H1 (cell line): ENCODE measurements around the gene CDKN2B. TPM values are rescaled to one million over a fixed set of nuclear protein-coding genes. Genes with fewer than 3 reads are reported as not detected.
A peak's percentile ranks its signal among the peaks of the same experiment; 100 is the strongest.

Source experiments
- CTCF ChIA-PET: fragments of 300-600 bp; sonication (Branson Sonifier 250); formaldehyde crosslinking; loops from one replicate; lab custom pipeline; 2021; ENCODE audit not compliant: partially characterized antibody; lab: Charles Lee
- POLR2A ChIA-PET: fragments of 300-600 bp; sonication (Branson Sonifier 250); formaldehyde crosslinking; loops from one replicate; lab custom pipeline; 2021; ENCODE audit warnings: inconsistent platforms; ENCODE audit not compliant: partially characterized antibody; lab: Charles Lee
- DNase-seq, 2 experiments: peaks; one replicate each; pipeline versions ENCODE4 v3.0.0 to v3.0.0-alpha.2; 2010 to 2022; ENCODE audit warnings: low spot score in 2 of 2, low read depth in 1 of 2, mixed read lengths in 1 of 2
- FAIRE-seq: peaks from 2 replicates; lab custom pipeline; 2011; peaks lifted over from hg19 to GRCh38; lab: Jason Lieb, UNC
- H2AFZ ChIP-seq: 2 replicates; pipeline ENCODE4 v1.8.1; 2012; ENCODE audit warnings: low read length, inconsistent platforms
- H2AK5ac ChIP-seq: 2 replicates; pipeline ENCODE4 v1.6.1; 2013; ENCODE audit warnings: low read depth, low read length
- H2BK120ac ChIP-seq: replicated peaks from 2 replicates; pipeline ENCODE3; 2013; ENCODE audit warnings: low read depth, low read length, inconsistent platforms
- H2BK12ac ChIP-seq: 2 replicates; pipeline ENCODE4 v1.6.1; 2013; ENCODE audit warnings: low read depth, low read length
- H2BK15ac ChIP-seq: 2 replicates; pipeline ENCODE4 v1.6.1; 2013; ENCODE audit warnings: low read length
- H2BK20ac ChIP-seq: 2 replicates; pipeline ENCODE4 v1.6.1; 2013; ENCODE audit warnings: low read length
- H2BK5ac ChIP-seq: 2 replicates; pipeline ENCODE4 v1.6.1; 2013; ENCODE audit warnings: low read depth, low read length
- H3K14ac ChIP-seq: 2 replicates; pipeline ENCODE4 v1.6.1; 2013; ENCODE audit warnings: inconsistent platforms; ENCODE audit not compliant: insufficient read length
- H3K18ac ChIP-seq: 2 replicates; pipeline ENCODE4 v1.6.1; 2013; ENCODE audit warnings: low read length; ENCODE audit errors: extremely low read depth
- H3K23ac ChIP-seq: 2 replicates; pipeline ENCODE4 v1.6.1; 2013; ENCODE audit warnings: inconsistent platforms; ENCODE audit not compliant: insufficient read length
- H3K23me2 ChIP-seq: 2 replicates; pipeline ENCODE4 v1.6.1; 2013; ENCODE audit warnings: low read depth, low read length
- H3K27ac ChIP-seq: 2 replicates; pipeline ENCODE4 v1.6.1; 2011; ENCODE audit warnings: low read depth, low read length, inconsistent platforms
- H3K27me3 ChIP-seq, 4 experiments: replicated peaks in 1 of 4; 1 replicate in 1 of 4; 2 replicates in 3 of 4; pipeline versions ENCODE4 v1.6.1 to v1.8.1; 2011 to 2013; ENCODE audit warnings: low read length in 3 of 4, mild to moderate bottlenecking in 3 of 4, inconsistent platforms in 2 of 4, mixed read lengths in 2 of 4, moderate library complexity in 1 of 4; ENCODE audit not compliant: control insufficient read depth in 3 of 4, insufficient read depth in 3 of 4; ENCODE audit errors: extremely low read depth in 1 of 4
- H3K36me3 ChIP-seq, 4 experiments: 2 replicates each; pipeline versions ENCODE4 v1.6.1 to v1.8.1; 2011 to 2013; ENCODE audit warnings: mild to moderate bottlenecking in 4 of 4, low read length in 3 of 4, moderate library complexity in 2 of 4, control low read depth in 1 of 4, inconsistent platforms in 1 of 4; ENCODE audit not compliant: insufficient read depth in 4 of 4, control insufficient read depth in 2 of 4
- H3K4ac ChIP-seq: replicated peaks from 2 replicates; pipeline ENCODE3; 2013; ENCODE audit warnings: low read length, low read depth, mixed read lengths, inconsistent platforms; ENCODE audit not compliant: insufficient read length
- H3K4me1 ChIP-seq, 4 experiments: replicated peaks in 1 of 4; 1 replicate in 1 of 4; 2 replicates in 3 of 4; pipeline versions ENCODE4 v1.6.1 to v1.8.1; 2011 to 2013; ENCODE audit warnings: low read length in 3 of 4, inconsistent platforms in 2 of 4, mixed read lengths in 1 of 4; ENCODE audit not compliant: insufficient read depth in 4 of 4, control insufficient read depth in 3 of 4
- H3K4me2 ChIP-seq, 2 experiments: 2 replicates each; pipeline versions ENCODE4 v1.6.1 to v1.8.1; 2011 to 2013; ENCODE audit warnings: low read depth in 2 of 2, low read length in 2 of 2, control low read depth in 1 of 2, inconsistent platforms in 1 of 2, mild to moderate bottlenecking in 1 of 2; ENCODE audit not compliant: insufficient read depth in 1 of 2
- H3K4me3 ChIP-seq, 4 experiments: fragments of 200-600, 300-600 bp in 1 of 4; sonication (generic), shearing (Covaris generic), sonication (Bioruptor Twin) in 1 of 4; 2 replicates each; pipeline versions ENCODE4 v1.5.1 to v1.8.1; 2011 to 2016; ENCODE audit warnings: low read length in 4 of 4, low read depth in 3 of 4, control low read depth in 2 of 4, inconsistent platforms in 2 of 4, mild to moderate bottlenecking in 2 of 4, mixed read lengths in 1 of 4, moderate library complexity in 1 of 4; ENCODE audit not compliant: insufficient read depth in 2 of 4; ENCODE audit errors: extremely low read depth in 1 of 4
- H3K56ac ChIP-seq: replicated peaks from 2 replicates; pipeline ENCODE3; 2013; ENCODE audit warnings: low read depth, mild to moderate bottlenecking, mixed read lengths, low read length, inconsistent platforms; ENCODE audit not compliant: insufficient read length
- H3K79me1 ChIP-seq: 2 replicates; pipeline ENCODE4 v1.6.1; 2013; ENCODE audit warnings: low read depth, low read length, control low read depth
- H3K79me2 ChIP-seq, 2 experiments: 2 replicates each; pipeline versions ENCODE4 v1.6.1 to v1.8.1; 2012 to 2013; ENCODE audit warnings: low read length in 2 of 2, mild to moderate bottlenecking in 2 of 2, inconsistent platforms in 1 of 2; ENCODE audit not compliant: insufficient read depth in 2 of 2, control insufficient read depth in 1 of 2
- H3K9ac ChIP-seq, 4 experiments: replicated peaks in 1 of 4; 1 replicate in 1 of 4; 2 replicates in 3 of 4; pipeline versions ENCODE4 v1.6.1 to v1.8.1; 2011 to 2013; ENCODE audit warnings: low read depth in 3 of 4, low read length in 3 of 4, control low read depth in 2 of 4, mild to moderate bottlenecking in 2 of 4, moderate library complexity in 2 of 4, inconsistent platforms in 1 of 4; ENCODE audit errors: extremely low read depth in 1 of 4
- H3K9me3 ChIP-seq, 2 experiments: 2 replicates each; pipeline versions ENCODE4 v1.6.1 to v1.8.1; 2012 to 2013; ENCODE audit warnings: mild to moderate bottlenecking in 2 of 2, moderate library complexity in 2 of 2, control low read depth in 1 of 2, inconsistent platforms in 1 of 2, low read depth in 1 of 2, low read length in 1 of 2, mixed read lengths in 1 of 2; ENCODE audit not compliant: insufficient read depth in 2 of 2
- H4K20me1 ChIP-seq, 2 experiments: replicated peaks in 1 of 2; 2 replicates each; pipeline versions ENCODE3 to v1.8.1; 2011 to 2013; ENCODE audit warnings: inconsistent platforms in 2 of 2, low read length in 2 of 2, mild to moderate bottlenecking in 1 of 2; ENCODE audit not compliant: insufficient read depth in 2 of 2, control insufficient read depth in 1 of 2
- H4K5ac ChIP-seq: 2 replicates; pipeline ENCODE4 v1.6.1; 2013; ENCODE audit warnings: low read length, low read depth, mixed read lengths, inconsistent platforms; ENCODE audit not compliant: insufficient read length
- H4K8ac ChIP-seq: 2 replicates; pipeline ENCODE4 v1.8.0; 2013; ENCODE audit warnings: mild to moderate bottlenecking, moderate library complexity, low read length, inconsistent platforms; ENCODE audit not compliant: insufficient read depth; ENCODE audit errors: extremely low read depth
- H4K91ac ChIP-seq: replicated peaks from 2 replicates; pipeline ENCODE3; 2013; ENCODE audit warnings: low read length, mixed read lengths, inconsistent platforms; ENCODE audit not compliant: insufficient read length
- BCL11A ChIP-seq, 2 experiments: IDR thresholded peaks; one replicate each; pipeline ENCODE4 v1.6.1; 2011; ENCODE audit warnings: low read depth in 2 of 2, low read length in 2 of 2, mild to moderate bottlenecking in 2 of 2
- EZH2 ChIP-seq: fragments of 200-600 bp; sonication (generic); IDR thresholded peaks from 2 replicates; pipeline ENCODE4 v1.7.1; 2012; ENCODE audit warnings: low read depth, mild to moderate bottlenecking, moderate library complexity, low read length, inconsistent platforms; ENCODE audit not compliant: severe bottlenecking
- YY1 ChIP-seq: IDR thresholded peaks from 2 replicates; pipeline ENCODE4 v1.6.1; 2011; ENCODE audit warnings: low read depth, mild to moderate bottlenecking, low read length
- WGBS, 2 experiments: shearing (Covaris generic) in 1 of 2; methylation state at CpG; one replicate each; pipeline versions ENCODE4 v1.1.6 to v1.1.7; 2013 to 2015; ENCODE audit warnings: low lambda C conversion rate in 2 of 2, mixed read lengths in 2 of 2, inconsistent platforms in 1 of 2, low coverage in 1 of 2, missing lambda C conversion rate in 1 of 2; ENCODE audit not compliant: insufficient replicate concordance in 2 of 2, insufficient coverage in 1 of 2, insufficient read length in 1 of 2; ENCODE audit errors: extremely low coverage in 1 of 2, missing lambda C conversion rate in 1 of 2; 5-methylcytosine and 5-hydroxymethylcytosine counted together
- polyA plus RNA-seq, 7 experiments: library from polyadenylated mRNA; depleted of rRNA in 3 of 7; stranded (reverse) in 5 of 7; unstranded in 2 of 7; fragments of >200 nt in 5 of 7; fragments of 200-250 nt in 2 of 7; gene quantifications; 1 replicate in 5 of 7; 2 replicates in 1 of 7; 4 replicates in 1 of 7; pipeline versions ENCODE4 v1.2.1 to v1.2.3, GENCODE V29; 2011 to 2013; ENCODE audit warnings: missing spikeins in 2 of 7, mixed read lengths in 2 of 7
- total RNA-seq: library from RNA; stranded (reverse); fragmentation: NEBNext Ultra II Directional; extraction: Animal tissue kit (Norgen Biotek cat#: 25700); gene quantifications from 2 replicates; pipeline ENCODE4 v1.2.1, GENCODE V29; 2021
- TF ChIP-seq, protein P1 (sequence below): IDR thresholded peaks from 2 replicates; pipeline ENCODE4 v1.6.1; 2012; ENCODE audit warnings: low read length, inconsistent platforms

The CDKN2B gene
- total and polyA plus RNA-seq, 2 of the 8 experiments (the other 6 are each of a cell fraction or from before 2014, with no cell fraction given), result 0.20 to 0.88 TPM

DNA sequence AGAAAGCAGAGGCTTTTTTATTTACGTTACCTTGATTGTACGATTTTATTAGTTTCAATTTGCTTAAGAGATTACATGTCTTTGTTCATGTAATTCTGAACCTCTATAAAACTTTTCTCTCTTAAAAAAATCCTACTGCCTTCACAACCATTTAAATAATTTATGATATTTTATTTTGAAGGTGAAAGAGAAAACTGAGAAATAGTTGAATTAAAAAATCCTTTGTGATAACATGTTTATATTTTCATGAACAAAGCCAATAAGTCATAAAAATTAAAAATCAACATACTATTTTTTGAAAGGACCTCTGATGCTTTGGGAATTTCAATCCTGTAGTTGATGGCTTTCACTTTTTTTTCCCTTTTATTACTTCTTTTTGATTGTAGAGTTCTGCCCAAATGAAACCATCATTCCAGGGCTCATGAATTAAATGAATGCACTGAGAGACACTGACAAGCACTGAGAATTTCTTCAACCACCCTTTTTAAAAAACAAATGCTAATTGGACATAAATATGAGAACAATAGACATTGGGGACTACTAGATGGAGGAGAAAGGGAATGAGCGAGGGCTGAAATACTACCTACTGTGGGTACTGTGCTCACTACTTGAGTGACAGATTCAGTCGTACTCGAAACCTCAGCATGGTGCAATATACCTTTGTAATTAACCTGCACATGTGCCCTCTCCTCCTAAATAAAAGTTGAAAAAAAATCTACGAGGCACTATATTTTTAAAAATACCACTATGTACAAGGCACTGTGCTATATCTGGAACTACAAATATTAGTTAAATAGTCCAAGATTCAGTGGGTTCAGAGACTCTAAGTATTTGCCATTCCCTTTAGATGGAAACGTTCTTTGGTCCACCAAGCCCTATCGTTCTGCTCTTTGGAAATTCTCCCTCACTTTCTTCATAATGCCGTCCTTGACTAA is 20.8 kb downstream of the CDKN2B start:
- no peak for FAIRE-seq
- WGBS, 2 experiments, result 30% methylated on average over 9 of the region's 9 CpGs; no CpG with 5 or more reads in 1 of the 2 experiments
- H3K36me3 ChIP-seq, result no peaks in the 10 kb centered on the region

More for the DNA sequence above, 20.8 kb downstream of the CDKN2B start:
- no peak overlapping the region for H3K23ac ChIP-seq
- no peak overlapping the region; a peak in 1 of 4 replicates for H3K4me2 ChIP-seq
- no peak overlapping the region for H4K8ac ChIP-seq
- H4K20me1 ChIP-seq, result peaks cover 0 to 2% of the 10 kb centered on the region in 2 experiments
- no peak overlapping the region for H3K14ac ChIP-seq
- H3K79me1 ChIP-seq, result no peaks in the 10 kb centered on the region
- H4K5ac ChIP-seq, result no peak overlapping the region
- no peak overlapping the region for H3K27ac ChIP-seq
- H2AFZ ChIP-seq, result no peak overlapping the region
- H3K23me2 ChIP-seq, result peaks cover 2% of the 10 kb centered on the region; the same call in 1 of the 2 replicates
- no peak overlapping the region for H2BK120ac ChIP-seq
- no peak overlapping the region for H3K9ac ChIP-seq
- no peak overlapping the region for H2BK20ac ChIP-seq
- TF ChIP-seq BCL11A (IDR thresholded peaks at IDR 0.05; ENCODE audit: low read depth in 2 of 2, low read length in 2 of 2), result no peak
- TF ChIP-seq EZH2, result peak; percentile 22
- no peak for TF ChIP-seq YY1
- TF ChIP-seq, protein P1, sequence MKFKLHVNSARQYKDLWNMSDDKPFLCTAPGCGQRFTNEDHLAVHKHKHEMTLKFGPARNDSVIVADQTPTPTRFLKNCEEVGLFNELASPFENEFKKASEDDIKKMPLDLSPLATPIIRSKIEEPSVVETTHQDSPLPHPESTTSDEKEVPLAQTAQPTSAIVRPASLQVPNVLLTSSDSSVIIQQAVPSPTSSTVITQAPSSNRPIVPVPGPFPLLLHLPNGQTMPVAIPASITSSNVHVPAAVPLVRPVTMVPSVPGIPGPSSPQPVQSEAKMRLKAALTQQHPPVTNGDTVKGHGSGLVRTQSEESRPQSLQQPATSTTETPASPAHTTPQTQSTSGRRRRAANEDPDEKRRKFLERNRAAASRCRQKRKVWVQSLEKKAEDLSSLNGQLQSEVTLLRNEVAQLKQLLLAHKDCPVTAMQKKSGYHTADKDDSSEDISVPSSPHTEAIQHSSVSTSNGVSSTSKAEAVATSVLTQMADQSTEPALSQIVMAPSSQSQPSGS, result no peak
- ChIA-PET CTCF (interaction anchor here (6.5 kb wide), 1 partner anchor 20 kb away, joined by 46 read pairs; the partner anchor contains the start of gene CDKN2B), POLR2A (no interaction called here)
- no peak overlapping the region for H2BK15ac ChIP-seq
- no peak overlapping the region for H2AK5ac ChIP-seq
- H2BK5ac ChIP-seq, result no peak overlapping the region
- H3K4me1 ChIP-seq, result peaks cover 1 to 9% (median 4%) of the 10 kb centered on the region in 4 experiments; a peak in 5 of 7 replicates
- no peak overlapping the region for H3K4me3 ChIP-seq
- no peak for DNase-seq
- no peaks in the 10 kb centered on the region for H3K79me2 ChIP-seq
- no peak overlapping the region for H3K18ac ChIP-seq
- peaks cover 36 to 69% (median 51%) of the 10 kb centered on the region in 4 experiments for H3K27me3 ChIP-seq
- H2BK12ac ChIP-seq, result no peak overlapping the region
- H3K56ac ChIP-seq, result peak overlapping the region; percentile 39
- no peak overlapping the region for H4K91ac ChIP-seq
- H3K9me3 ChIP-seq, result no peaks in the 10 kb centered on the region
- no peak overlapping the region for H3K4ac ChIP-seq
